ENCODE results near the gene TAP1. TPM values are rescaled to one million over a fixed set of nuclear protein-coding genes. Genes with fewer than 3 reads are reported as not detected.
"Not testable (repeated sequence)": the region's sequence is repeated elsewhere in the genome, so short reads cannot be mapped to it uniquely, and the experiment has no call there.

TAP1 gene
- total and polyA plus RNA-seq, 2 donors (not counting 3 experiments of a cell fraction or from before 2014, with no cell fraction given) = 15.6 to 25.9 TPM

DNA sequence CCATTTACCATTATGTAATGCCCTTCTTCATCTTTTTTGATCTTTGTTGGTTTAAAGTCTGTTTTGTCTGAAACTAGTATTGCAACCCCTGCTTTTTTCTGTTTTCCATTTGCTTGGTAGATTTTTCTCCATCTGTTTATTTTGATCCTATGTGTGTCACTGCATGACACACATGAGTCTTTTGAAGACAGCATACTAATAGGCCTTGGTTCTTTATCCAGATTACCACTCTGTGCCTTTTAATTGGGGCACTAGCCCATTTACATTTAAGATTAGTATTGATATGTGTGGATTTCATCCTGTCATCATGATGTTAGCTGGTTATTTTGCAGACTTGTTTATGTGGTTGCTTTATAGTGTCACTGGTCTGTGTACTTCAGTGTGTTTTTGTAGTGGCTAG lies 48.1 kb downstream of the TAP1 start:
- H3K4me3 ChIP-seq (replicated peaks in 1 of 3; ENCODE audit: insufficient read depth in 1 of 3, low read depth in 1 of 3, low read length in 3 of 3); DNase-seq (ENCODE audit: low read depth, low spot score); H3K9me1 ChIP-seq (replicated peaks; ENCODE audit: control insufficient read depth, extremely low read depth, insufficient read depth, low read length); H2AFZ ChIP-seq (ENCODE audit: low read depth, low read length); dilution Hi-C loops (cut with MboI; ENCODE audit: extremely low pct_ligation_motif_present, low sequenced_read_pairs); H4K20me1 ChIP-seq (replicated peaks; ENCODE audit: control insufficient read depth, extremely low read depth, insufficient read depth, low read length); BruUV-seq (replicated peaks); H3K4me2 ChIP-seq (ENCODE audit: insufficient read depth, low read length); H3K36me3 ChIP-seq (ENCODE audit: control insufficient read depth in 2 of 2, extremely low read depth in 1 of 2, insufficient read depth in 2 of 2, low read length in 2 of 2); H3K4me1 ChIP-seq (ENCODE audit: control insufficient read depth, extremely low read depth, insufficient read depth, low read length); H3K9me3 ChIP-seq (replicated peaks; ENCODE audit: control insufficient read depth, insufficient read depth, low read length); H3K79me2 ChIP-seq (ENCODE audit: control insufficient read depth, insufficient read depth, low read length); POLR2A ChIA-PET; H3K27ac ChIP-seq (ENCODE audit: insufficient read depth, low read depth, low read length); FAIRE-seq; H3K9ac ChIP-seq (replicated peaks; ENCODE audit: extremely low read depth, insufficient read depth, low read length); intact Hi-C loops (cut with micrococcal nuclease): not testable (repeated sequence)
- CTCF ChIA-PET = interaction anchor here (2.4 kb wide), 1 partner anchor 63 kb away, joined by 11 read pairs; no protein-coding TSS in a partner anchor
- H3K27me3 ChIP-seq (ENCODE audit: control insufficient read depth in 2 of 2, insufficient read depth in 2 of 2, low read length in 2 of 2) = peaks cover 14 to 47% of the 10 kb centered on the region in 2 experiments

DNA sequence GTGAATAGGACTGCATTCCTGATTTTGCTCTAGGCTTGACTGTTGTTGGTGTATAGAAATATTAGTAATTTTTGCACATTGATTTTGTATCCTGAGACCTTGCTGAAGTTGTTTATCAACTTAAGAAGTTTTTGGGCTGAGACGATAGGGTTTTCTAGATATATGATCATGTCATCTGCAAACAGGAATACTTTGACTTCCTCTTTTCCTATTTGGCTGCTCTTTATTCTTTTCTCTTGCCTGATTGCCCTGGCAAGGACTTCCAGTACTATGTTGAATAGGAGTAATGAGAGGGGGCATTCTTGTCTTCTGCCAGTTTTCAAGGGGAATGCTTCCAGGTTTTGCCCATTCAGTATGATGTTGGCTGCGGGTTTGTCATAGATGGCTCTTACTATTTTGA lies 50.1 kb downstream of the TAP1 start:
- Histone ChIP-seq H3K36me3 (ENCODE audit: control insufficient read depth in 2 of 2, extremely low read depth in 1 of 2, insufficient read depth in 2 of 2, low read length in 2 of 2) (no peaks in the 10 kb centered on the region), H3K4me1 (ENCODE audit: control insufficient read depth, extremely low read depth, insufficient read depth, low read length) (no peaks in the 10 kb centered on the region), H3K4me3 (replicated peaks in 1 of 3; ENCODE audit: insufficient read depth in 1 of 3, low read depth in 1 of 3, low read length in 3 of 3) (no peak overlapping the region), H3K4me2 (ENCODE audit: insufficient read depth, low read length) (no peak overlapping the region), H3K27ac (ENCODE audit: insufficient read depth, low read depth, low read length) (no peak overlapping the region), H3K9ac (replicated peaks; ENCODE audit: extremely low read depth, insufficient read depth, low read length) (no peak overlapping the region), H3K9me3 (replicated peaks; ENCODE audit: control insufficient read depth, insufficient read depth, low read length) (no peaks in the 10 kb centered on the region), H4K20me1 (replicated peaks; ENCODE audit: control insufficient read depth, extremely low read depth, insufficient read depth, low read length) (no peaks in the 10 kb centered on the region), H2AFZ (ENCODE audit: low read depth, low read length) (no peak overlapping the region), H3K9me1 (replicated peaks; ENCODE audit: control insufficient read depth, extremely low read depth, insufficient read depth, low read length) (no peaks in the 10 kb centered on the region), H3K79me2 (ENCODE audit: control insufficient read depth, insufficient read depth, low read length) (no peaks in the 10 kb centered on the region), H3K27me3 (ENCODE audit: control insufficient read depth in 2 of 2, insufficient read depth in 2 of 2, low read length in 2 of 2) (peaks cover 29 to 60% of the 10 kb centered on the region in 2 experiments)
- FAIRE-seq (no peak), DNase-seq (ENCODE audit: low read depth, low spot score) (no peak)
- intact Hi-C loops (cut with micrococcal nuclease) = no loop called here
- ChIA-PET CTCF (interaction anchor here (1.9 kb wide), 1 partner anchor 65 kb away, joined by 13 read pairs; no protein-coding TSS in a partner anchor), POLR2A (interaction anchor here (0.6 kb wide), 1 partner anchor 117 kb away, joined by 3 read pairs; no protein-coding TSS in a partner anchor)
- TF ChIP-seq EZH2 (IDR thresholded peaks at IDR 0.05; ENCODE audit: borderline replicate concordance, low read depth, low read length, severe bottlenecking) (no peak), GATA2 (IDR thresholded peaks at IDR 0.05; ENCODE audit: insufficient read depth, insufficient read length, low read depth, low read length) (no peak), MYC (IDR thresholded peaks at IDR 0.05; ENCODE audit: low read depth, low read length) (no peak), FOS (IDR thresholded peaks at IDR 0.05; ENCODE audit: borderline replicate concordance, insufficient read depth, low read length) (no peak), POLR2AphosphoS5 (IDR thresholded peaks at IDR 0.05; ENCODE audit: insufficient read depth, low read depth, low read length) (no peak), POLR2A (IDR thresholded peaks at IDR 0.05; ENCODE audit: low read depth, low read length) (no peak), JUN (IDR thresholded peaks at IDR 0.05; ENCODE audit: borderline replicate concordance, insufficient read depth, insufficient read length, low read depth) (no peak)
- TF ChIP-seq, protein P1, sequence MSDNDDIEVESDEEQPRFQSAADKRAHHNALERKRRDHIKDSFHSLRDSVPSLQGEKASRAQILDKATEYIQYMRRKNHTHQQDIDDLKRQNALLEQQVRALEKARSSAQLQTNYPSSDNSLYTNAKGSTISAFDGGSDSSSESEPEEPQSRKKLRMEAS (IDR thresholded peaks at IDR 0.05; ENCODE audit: insufficient read depth, insufficient read length) = no peak
- TF ChIP-seq, protein P2, sequence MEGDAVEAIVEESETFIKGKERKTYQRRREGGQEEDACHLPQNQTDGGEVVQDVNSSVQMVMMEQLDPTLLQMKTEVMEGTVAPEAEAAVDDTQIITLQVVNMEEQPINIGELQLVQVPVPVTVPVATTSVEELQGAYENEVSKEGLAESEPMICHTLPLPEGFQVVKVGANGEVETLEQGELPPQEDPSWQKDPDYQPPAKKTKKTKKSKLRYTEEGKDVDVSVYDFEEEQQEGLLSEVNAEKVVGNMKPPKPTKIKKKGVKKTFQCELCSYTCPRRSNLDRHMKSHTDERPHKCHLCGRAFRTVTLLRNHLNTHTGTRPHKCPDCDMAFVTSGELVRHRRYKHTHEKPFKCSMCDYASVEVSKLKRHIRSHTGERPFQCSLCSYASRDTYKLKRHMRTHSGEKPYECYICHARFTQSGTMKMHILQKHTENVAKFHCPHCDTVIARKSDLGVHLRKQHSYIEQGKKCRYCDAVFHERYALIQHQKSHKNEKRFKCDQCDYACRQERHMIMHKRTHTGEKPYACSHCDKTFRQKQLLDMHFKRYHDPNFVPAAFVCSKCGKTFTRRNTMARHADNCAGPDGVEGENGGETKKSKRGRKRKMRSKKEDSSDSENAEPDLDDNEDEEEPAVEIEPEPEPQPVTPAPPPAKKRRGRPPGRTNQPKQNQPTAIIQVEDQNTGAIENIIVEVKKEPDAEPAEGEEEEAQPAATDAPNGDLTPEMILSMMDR (IDR thresholded peaks at IDR 0.05; ENCODE audit: extremely low read depth in 1 of 2, insufficient read depth in 1 of 2, low read depth in 1 of 2, low read length in 2 of 2) = no peak
- dilution Hi-C loops (cut with MboI; ENCODE audit: extremely low pct_ligation_motif_present, low sequenced_read_pairs) = no loop called here
- no TSS peak for BruUV-seq (replicated peaks)
